ENCODE measurements around the gene ZNF398.

- TF ChIP-seq EP300 (IDR thresholded peaks at IDR 0.05; ENCODE audit: borderline replicate concordance in 1 of 2, control insufficient read depth in 1 of 2, low read depth in 2 of 2, low read length in 2 of 2) (no peak), SP1 (IDR thresholded peaks at IDR 0.05; ENCODE audit: low read depth, low read length) (no peak), EZH2 (IDR thresholded peaks at IDR 0.05; ENCODE audit: borderline replicate concordance, control insufficient read depth, low read depth, low read length) (no peak), MTA3 (IDR thresholded peaks at IDR 0.05; ENCODE audit: borderline replicate concordance, low read length) (no peak), HDAC2 (IDR thresholded peaks at IDR 0.05) (no peak)
Measured at GRCh38 chr7:149179241-149179640, 32.0 kb downstream of the ZNF398 start.
